Measurements from ENCODE around the gene TMEM179.
"Not testable (repeated sequence)": the region's sequence is repeated elsewhere in the genome, so short reads cannot be mapped to it uniquely, and the experiment has no call there.

The TMEM179 gene

DNA sequence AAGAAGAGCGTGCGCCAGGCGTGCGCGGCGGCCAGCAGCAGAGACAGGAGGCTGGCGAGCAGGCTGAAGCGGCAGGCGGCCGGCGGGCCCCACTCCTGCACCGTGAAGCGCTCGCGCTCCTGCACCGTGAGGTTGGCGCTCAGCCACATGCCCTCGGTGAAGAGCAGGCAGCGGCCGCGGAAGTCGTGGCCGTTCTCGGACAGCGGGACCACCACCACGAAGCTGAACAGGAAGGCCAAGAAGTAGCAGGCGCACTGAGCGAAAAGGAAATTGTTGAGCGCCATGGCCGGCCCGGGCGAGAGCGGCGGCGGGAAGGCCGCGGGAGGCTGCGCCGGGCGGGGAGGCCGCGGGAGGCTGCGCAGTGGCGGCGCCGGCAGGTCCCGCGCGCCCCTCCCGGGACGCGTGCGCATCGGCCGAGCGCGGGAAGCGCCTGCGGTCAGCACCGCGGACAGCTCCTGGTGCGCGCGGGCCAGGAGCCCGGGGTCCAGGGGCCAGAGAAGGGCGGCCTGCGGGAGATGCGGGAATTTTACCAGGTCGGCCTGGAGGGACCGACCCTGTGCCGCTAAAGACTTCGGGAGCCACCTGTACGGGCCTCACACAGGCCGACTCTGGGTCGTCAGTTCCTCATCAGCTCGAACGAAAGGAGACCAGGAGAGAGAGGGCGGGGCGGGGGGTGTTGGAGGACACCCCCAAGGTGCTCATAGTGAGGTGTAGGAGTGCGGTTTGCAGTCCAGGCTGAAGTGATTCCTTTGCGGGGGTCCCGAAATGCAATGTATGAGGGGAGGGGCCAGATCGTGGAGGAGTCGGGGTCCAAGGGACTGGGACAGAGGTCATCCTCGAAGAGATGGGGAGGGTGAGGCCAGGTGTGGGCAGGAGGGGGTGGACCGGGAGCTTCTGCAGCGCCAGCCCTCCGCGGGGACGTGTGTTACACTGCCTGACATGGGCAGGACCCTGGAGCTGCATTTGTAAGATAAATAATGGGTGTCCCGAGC lies at the start of gene TMEM179:
TSS of gene TMEM179 (minus strand) at position 315 of the 992 bp plus-strand sequence. CDS start at position 284, 31 bp downstream.
- in situ Hi-C loops (cut with MboI; ENCODE audit: low pct_unique_long_range_greater_than_20kb, low sequenced_read_pairs) = no loop called here
- DNase-seq = peak; percentile 14

GRCh38 chr14:104654119-104654518 lies 49.5 kb upstream of the TMEM179 start:
- in situ Hi-C loops (cut with MboI; ENCODE audit: low pct_unique_long_range_greater_than_20kb, low sequenced_read_pairs) = no loop called here
- no peak for DNase-seq

DNA sequence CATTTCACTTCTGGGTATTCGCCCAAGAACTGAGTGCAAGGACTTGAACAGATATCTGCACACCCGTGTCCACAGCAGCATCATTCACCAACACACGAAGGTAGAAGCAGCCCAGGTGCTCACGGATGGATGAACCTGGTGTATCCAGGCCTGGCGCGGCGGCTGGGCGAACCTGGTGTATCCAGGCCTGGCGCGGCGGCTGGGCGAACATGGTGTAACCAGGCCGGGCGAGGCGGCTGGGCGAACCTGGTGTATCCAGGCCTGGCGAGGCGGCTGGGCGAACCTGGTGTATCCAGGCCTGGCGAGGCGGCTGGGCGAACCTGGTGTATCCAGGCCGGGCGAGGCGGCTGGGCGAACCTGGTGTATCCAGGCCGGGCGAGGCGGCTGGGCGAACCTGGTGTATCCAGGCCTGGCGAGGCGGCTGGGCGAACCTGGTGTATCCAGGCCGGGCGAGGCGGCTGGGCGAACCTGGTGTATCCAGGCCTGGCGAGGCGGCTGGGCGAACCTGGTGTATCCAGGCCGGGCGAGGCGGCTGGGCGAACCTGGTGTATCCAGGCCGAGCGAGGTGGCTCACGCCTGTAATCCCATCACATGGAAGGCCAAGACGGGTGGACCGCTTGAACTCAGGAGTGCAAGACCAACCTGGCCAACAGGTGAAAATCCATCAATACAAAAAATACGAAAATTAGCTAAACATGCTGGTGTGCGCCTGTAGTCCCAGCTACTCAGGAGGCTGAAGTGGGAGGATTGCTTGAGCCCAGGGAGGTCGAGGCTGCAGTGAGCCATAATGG lies 48.8 kb upstream of the TMEM179 start:
- DNase-seq; in situ Hi-C loops (cut with MboI; ENCODE audit: low pct_unique_long_range_greater_than_20kb, low sequenced_read_pairs): not testable (repeated sequence)

GRCh38 chr14:104652386-104652785 lies 47.8 kb upstream of the TMEM179 start:
- in situ Hi-C loops (cut with MboI; ENCODE audit: low pct_unique_long_range_greater_than_20kb, low sequenced_read_pairs) = no loop called here

DNA sequence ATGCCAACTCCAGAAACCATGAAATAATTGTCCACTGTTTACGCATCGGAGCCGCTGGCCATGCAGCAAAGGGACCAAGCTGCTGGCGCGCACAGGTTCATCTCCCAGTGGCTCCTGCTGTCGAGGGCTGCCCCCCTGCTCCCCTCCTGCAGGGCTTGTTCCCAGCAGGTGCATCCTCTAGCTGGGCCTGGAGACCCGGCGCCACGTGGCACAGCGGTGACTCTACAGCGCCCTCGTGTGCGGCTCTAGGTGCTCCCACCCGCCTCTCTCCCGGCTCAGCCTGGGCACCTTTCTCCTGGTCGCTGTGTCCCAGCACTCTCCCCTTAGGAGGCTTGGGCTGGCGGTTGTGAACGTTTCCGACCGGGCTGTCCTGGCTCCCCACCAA lies 47.3 kb upstream of the TMEM179 start:
- in situ Hi-C loops (cut with MboI; ENCODE audit: low pct_unique_long_range_greater_than_20kb, low sequenced_read_pairs) = no loop called here
- no peak for DNase-seq

More at GRCh38 chr14:104652386-104652785, 47.8 kb upstream of the TMEM179 start:
- no peak for DNase-seq

GRCh38 chr14:104650981-104651875 lies 46.7 kb upstream of the TMEM179 start:
- in situ Hi-C loops (cut with MboI; ENCODE audit: low pct_unique_long_range_greater_than_20kb, low sequenced_read_pairs) = no loop called here
- DNase-seq = no peak

DNA sequence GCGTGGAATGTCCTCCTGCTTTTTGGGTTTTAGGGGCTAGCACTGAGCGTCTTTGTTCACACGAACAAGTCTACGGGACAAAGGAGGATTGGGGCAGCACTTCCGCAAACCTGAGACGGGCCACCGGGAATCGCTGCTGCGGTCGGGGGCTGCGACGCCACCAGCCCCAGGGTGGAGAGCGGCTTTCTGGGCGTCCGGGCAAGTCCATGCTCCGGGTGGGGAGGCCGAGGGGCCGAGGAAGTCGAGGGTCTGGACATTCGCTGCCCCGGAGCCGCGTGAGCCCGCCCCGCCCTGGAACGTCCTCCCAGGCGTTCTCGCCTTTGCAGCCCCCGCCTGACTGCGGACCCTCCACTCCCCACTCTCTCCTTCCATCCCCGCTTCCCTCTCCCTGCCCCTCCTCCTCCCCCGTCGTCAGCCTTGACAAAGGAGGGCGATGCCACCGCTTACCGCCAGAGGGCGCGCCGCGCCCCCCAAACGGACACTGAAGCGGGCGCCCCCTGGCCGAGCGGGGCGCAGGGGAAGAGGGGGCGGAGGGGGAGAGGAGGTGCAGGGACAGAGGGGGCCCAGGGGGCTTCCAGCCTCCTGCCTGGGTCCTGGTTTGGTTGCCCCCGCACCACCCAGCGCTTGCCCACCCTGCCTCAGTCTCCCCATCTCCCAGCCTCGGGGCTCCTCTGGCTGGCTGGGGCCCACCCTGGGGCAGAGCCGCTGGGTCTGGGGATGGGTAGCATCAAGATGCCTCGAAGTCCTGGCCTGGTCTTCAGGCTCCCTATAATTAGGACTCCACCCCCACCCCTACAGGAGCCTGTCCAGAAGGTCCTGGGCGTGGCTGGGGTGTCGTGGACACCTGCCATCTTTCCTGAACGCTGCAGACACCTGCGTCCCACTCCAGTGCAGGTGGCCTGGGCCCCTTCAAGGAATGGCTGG lies 45.7 kb upstream of the TMEM179 start:
- in situ Hi-C loops (cut with MboI; ENCODE audit: low pct_unique_long_range_greater_than_20kb, low sequenced_read_pairs) = no loop called here
- peak; percentile 82 for DNase-seq

DNA sequence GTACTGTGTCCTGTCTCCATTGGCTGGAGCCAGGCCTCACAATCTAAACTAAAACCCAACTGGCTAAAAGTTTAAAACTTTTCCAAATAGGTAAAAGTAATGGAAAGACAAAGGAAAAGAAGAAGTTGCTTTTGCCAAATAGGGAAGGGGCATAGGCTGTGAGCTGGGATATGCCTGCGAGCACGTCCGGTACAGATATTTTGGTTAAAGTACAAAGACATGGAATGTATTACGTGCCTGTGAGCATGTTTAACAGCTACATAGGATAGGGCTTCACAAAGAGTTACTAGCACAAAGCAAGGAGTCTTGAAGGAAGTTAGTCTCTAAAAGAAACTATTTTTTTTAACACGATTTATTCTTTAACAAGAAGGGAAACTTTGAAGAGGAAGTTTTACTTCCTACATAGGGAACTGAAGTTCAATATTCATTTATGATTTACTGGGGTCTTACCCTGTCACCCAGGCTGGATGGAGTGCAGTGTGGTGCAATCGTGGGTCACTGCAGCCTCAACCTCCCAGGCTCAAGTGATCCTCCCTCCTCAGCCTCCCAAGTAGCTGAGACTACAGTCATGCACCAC lies 43.0 kb upstream of the TMEM179 start:
- in situ Hi-C loops (cut with MboI; ENCODE audit: low pct_unique_long_range_greater_than_20kb, low sequenced_read_pairs) = no loop called here

DNA sequence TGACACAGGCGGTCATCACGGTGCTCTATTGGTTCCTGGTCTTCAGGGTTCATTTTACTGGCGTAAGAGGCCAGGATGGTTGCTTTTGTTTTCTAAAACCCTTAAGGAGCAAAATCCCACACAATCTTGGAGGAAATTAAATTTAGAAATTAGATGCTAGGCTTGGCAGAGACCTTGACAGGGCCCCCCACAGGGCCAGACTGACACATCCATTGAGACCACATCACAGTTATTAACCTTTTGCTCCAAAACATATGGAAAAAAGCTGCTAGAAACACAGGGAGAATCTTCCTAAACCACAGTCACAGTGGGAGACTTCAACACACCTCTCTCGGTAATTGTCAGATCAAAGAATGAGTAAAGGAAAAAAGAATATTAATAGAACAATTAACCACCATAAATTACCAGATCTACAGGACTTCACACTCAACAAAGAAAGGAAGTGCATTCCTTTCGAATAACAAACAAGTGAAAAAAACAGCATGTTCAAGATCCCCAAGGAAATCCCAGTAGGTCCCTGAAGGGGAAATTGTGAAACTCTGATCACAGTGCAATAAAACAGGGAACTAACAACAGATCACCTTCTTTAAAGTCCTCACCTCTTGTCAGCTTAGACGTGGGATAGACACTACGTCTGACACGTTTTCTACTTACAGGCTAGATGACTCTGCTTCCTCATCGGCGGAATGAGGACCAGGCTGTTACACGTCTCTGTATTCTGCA lies 40.2 kb upstream of the TMEM179 start:
- in situ Hi-C loops (cut with MboI; ENCODE audit: low pct_unique_long_range_greater_than_20kb, low sequenced_read_pairs) = no loop called here

More for the DNA sequence above, 43.0 kb upstream of the TMEM179 start:
- no peak for DNase-seq

DNA sequence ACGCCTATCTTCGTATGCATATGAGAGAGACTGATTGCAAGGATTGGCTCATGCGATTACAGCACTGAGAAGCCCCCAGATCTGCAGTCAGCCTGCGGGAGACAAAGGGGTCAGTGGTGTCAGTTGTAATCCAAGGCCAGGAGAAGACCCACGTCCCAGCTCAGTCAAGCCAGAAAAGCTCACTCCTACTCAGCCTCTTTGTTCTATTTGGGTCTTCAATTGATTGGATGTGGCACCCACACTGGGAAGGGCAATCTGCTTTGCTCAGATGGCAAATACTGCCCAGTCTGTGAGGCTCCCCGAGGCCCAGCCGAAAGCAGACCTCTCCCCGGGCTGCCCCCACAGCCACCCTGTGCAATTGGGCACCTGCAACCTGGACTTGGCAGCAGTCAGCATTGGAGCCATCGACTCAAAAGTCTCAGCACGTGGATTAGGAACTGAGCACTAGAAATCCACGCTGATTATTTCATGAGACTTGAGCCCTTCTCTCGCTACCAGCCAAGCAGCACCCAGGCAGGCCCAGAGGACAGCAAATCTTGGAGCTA lies 39.6 kb upstream of the TMEM179 start:
- DNase-seq = no peak

More for the DNA sequence above, 40.2 kb upstream of the TMEM179 start:
- no peak for DNase-seq

DNA sequence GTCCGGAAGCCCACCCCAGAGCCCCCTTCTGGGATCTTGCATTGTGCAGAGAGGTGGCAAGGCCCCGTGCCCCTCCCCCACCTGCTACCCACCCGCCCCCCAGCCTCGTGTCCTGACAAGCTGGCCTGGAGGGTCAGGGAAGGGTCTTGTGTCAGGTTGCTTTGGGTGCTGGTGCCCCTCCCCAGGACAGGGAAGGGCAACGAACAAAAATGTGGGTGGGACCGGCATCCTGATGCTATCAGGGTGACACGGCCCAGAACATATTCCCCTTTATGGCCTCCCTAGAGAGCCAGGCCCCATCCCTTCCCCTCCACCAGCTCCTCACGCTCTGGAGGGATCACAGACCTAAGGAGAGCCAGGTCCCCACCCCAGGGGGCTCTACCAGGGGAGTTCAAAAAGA lies 38.7 kb upstream of the TMEM179 start:
- in situ Hi-C loops (cut with MboI; ENCODE audit: low pct_unique_long_range_greater_than_20kb, low sequenced_read_pairs) = no loop called here
- no peak for DNase-seq

More for the DNA sequence above, 39.6 kb upstream of the TMEM179 start:
- in situ Hi-C loops (cut with MboI; ENCODE audit: low pct_unique_long_range_greater_than_20kb, low sequenced_read_pairs) = no loop called here

GRCh38 chr14:104642540-104642868 lies 37.9 kb upstream of the TMEM179 start:
- no peak for DNase-seq
- in situ Hi-C loops (cut with MboI; ENCODE audit: low pct_unique_long_range_greater_than_20kb, low sequenced_read_pairs) = no loop called here

GRCh38 chr14:104641753-104642539 lies 37.4 kb upstream of the TMEM179 start:
- no peak for DNase-seq
- in situ Hi-C loops (cut with MboI; ENCODE audit: low pct_unique_long_range_greater_than_20kb, low sequenced_read_pairs) = no loop called here

DNA sequence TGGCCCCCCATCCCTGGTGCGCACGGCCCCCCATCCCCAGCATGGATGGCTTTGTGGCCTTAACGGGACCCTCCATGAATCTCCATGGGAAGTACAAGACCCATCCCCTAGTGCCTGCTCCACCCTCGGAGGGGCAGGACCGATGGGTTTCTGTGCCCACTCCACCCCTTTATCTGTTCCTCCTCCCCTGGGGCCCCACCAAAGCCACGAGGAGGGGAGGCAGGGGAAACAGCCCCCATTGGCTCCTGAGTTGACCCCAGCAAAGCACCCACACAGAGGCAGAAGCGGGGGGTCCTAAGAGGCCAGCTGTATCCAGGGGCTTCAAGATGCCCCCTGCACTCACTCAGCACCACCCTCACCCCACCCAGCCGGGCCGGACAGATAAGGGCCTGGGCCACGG lies 36.1 kb upstream of the TMEM179 start:
- in situ Hi-C loops (cut with MboI; ENCODE audit: low pct_unique_long_range_greater_than_20kb, low sequenced_read_pairs) = no loop called here
- no peak for DNase-seq

DNA sequence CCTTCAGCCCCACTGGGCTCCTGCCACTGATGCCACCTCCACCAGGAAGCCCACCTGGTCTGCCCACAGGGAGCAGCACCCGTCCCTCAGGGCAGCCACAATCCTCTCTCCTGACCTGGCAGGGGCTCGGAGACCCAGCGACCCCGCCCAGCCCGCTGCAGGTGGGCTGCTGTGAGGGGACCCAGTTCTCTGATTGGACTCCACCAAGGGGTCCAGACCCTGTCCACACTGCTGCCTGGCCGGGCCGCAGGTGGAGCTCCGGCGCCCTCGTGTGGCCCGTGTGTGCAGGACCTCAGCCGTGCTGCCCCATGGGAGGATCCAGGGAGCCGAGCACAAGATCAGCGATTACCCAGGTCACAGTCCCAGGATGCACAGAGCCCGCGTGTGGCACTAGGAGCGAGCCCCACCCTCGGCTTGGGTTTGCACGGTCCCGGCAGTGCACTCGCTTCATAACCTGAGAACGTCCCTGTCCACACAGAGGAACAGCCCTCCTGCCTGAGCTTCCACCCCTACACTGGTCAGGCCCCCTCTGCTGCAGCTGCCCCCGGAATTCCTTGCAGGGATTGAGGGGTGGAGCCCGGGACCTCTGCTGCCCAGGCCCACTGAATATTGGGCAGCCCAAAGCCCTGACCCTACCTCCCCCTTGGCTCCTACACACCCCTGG lies 35.4 kb upstream of the TMEM179 start:
- peak; percentile 71 for DNase-seq
- in situ Hi-C loops (cut with MboI; ENCODE audit: low pct_unique_long_range_greater_than_20kb, low sequenced_read_pairs) = no loop called here

- in situ Hi-C loops (cut with MboI; ENCODE audit: low pct_unique_long_range_greater_than_20kb, low sequenced_read_pairs) = no loop called here
- DNase-seq = no peak
These were observed 34.9 kb upstream of the TMEM179 start for GRCh38 chr14:104639471-104639870.
